ENCODE data around the gene CYB5A. TPM values are rescaled to one million over a fixed set of nuclear protein-coding genes. Genes with fewer than 3 reads are reported as not detected.

CYB5A gene
- total RNA-seq, 3 donors from 2014 or later (not counting 1 experiment from before 2014, with no cell fraction given), result 10.4 to 14.6 (median 13.0) TPM

Other genes starting within 250 kb of the CYB5A start
- 1 to 10 TPM in 1 of 3 donors, under 1 TPM in 2; 0.50 to 2.6 (median 0.87) TPM for gene FBXO15, start 144.1 kb downstream of the CYB5A start, total RNA-seq
- 10 to 100 TPM; 13.1 to 17.3 (median 16.1) TPM for gene TIMM21, start 143.4 kb downstream of the CYB5A start, total RNA-seq
- not detected for gene C18orf63, start 23.9 kb upstream of the CYB5A start, total RNA-seq
- gene DIPK1C, start 165.3 kb upstream of the CYB5A start, total RNA-seq, result not detected
- 100 to 1,000 TPM; 147 to 167 (median 153) TPM for gene CNDP2, start 204.4 kb upstream of the CYB5A start, total RNA-seq
- gene CNDP1, start 242.5 kb upstream of the CYB5A start, total RNA-seq, result under 1 TPM; 0.31 to 0.60 (median 0.57) TPM